GM18873 (cell line): ENCODE data around the gene GGACT.
"Not testable (repeated sequence)": the region's sequence is repeated elsewhere in the genome, so short reads cannot be mapped to it uniquely, and the experiment has no call there.

Experiments used
- ATAC-seq: cut with Tn5 transposase; IDR thresholded peaks from one replicate; pipeline ENCODE4 v1.9.1; 2021; ENCODE audit warnings: mild to moderate bottlenecking, moderate library complexity, moderate number of reproducible peaks; ENCODE audit not compliant: unreplicated experiment, low FRiP score

Gene GGACT

DNA sequence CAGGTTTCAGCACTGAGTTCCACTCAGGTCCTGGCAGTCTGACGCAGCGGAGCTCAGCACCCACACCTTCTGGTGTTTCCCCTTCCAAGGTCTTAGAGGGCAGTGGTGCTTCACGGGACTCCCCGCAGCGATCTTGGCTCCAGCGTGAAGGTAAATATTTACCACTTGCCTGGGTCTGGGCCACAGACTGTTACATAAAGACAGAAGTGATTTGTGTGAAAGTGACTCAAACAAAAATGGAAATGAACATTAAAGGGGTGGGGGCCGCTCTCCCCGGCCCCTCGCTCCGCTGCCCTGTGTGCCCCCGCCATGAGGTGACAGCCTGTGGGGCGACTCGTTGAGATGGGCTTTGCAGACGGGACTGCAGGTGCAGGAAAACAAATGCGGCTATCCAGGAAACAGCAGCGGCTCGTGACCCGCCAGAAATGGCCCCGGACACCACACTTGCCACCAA, 55.0 kb downstream of the GGACT start:
- ATAC-seq = no peak

- ATAC-seq = no peak
Observed at GRCh38 chr13:100532836-100533435, 55.7 kb downstream of the GGACT start.

DNA sequence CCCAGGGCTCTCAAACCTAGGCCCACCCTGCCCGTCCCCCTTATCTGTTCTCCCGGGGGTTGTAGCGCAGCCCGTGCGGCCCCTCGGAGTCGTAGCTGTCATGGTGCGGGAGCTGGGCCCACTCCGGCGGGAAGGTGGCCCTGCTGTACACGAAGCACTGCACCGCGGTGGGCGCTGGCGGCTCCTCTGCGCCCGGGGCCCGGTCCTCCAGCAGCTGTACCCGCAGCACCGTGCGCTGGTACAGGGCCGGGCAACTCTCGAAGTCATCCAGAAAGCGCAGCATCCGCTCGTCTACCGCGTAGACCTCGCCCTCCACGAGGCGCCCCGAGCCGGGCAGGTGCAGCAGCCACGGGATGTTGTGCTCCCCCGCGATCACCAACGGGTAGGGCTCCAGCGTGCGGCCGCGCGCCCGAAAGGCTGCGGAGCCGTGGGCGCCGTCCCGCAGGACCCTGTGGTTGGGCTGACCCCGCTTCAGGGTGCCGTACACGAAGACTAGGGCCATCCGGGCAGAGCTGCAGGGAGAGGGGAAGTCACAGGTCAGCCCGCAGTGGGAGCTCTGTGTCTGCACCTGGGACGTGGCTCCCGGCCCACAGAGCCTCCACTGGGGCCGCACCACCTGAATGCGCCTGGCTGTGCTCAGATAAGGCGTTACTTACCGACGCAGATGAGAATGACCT, 56.4 kb downstream of the GGACT start:
- no peak for ATAC-seq

DNA sequence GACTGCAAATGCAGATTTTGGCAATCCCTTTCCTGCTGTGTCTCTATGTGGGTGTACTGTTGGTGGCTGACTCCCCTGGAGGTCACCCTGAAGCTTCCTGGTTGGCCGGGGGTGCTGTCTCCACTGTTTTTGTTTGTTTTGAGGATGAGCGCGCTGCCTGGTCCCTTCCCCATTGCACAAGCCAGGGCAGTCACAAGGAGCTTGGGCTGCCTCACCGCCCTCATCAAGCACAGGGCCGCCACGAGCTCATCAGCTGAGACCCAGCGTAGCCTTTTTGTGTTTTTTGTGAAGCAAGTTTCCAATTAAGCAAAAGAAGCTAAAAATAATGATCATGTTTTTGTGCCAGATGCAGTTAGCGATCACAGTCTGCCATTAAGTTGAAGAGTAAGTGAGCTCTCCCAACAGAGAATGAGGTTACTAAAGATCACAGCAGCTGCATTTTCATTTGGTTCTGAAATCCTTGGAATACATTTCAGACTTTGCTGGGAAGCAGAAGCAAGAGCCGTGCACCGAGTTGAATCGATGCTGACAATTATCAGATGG, 57.8 kb downstream of the GGACT start:
- no peak for ATAC-seq

DNA sequence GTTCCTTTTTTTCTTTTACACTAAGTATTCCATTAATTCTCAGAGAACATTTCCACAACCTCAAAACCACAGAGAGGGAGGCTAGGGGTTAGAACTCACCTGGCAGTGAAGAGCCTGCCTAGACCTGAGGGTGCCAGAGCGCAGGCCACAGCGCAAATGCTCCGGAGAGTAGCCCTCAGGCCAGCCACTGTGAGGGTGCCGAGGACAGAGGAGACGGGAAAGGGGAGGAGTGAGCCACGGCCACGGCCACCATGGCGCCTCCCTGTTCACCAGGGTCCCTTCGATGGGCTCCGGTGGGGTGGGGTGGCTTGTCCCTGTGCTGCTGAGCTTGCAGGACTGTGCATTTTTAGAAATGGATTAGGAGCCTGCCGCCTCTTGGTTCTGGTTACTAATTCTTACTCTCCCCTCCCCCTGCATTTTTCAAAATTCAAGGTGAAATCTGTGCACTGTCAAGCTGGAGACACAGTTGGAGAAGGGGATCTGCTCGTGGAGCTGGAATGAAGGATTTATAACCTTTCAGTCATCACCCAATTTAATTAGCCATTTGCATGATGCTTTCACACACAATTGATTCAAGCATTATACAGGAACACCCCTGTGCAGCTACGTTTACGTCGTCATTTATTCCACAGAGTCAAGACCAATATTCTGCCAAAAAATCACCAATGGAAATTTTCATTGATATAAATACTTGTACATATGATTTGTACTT, 58.8 kb downstream of the GGACT start:
- ATAC-seq = no peak

DNA sequence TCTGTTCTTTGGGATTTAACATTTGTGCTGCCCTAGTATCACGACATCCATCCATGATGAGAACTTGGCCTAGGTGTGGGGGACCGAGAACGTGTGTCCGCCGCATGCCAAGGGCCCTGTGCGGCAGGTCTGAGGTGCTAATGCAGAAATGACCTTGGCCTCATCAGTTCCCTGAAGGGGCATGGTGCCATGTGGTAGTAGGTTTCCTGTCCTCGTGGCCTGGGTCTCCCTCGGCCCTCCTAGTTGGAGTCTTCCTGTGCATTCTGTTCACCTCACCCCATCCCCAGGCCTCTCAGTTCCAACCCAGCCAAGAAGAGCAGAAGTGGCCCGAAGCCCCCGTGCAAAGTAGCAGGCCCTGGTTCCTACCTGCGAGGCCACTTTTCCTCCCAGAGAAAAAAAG, 59.8 kb downstream of the GGACT start:
- no peak for ATAC-seq

DNA sequence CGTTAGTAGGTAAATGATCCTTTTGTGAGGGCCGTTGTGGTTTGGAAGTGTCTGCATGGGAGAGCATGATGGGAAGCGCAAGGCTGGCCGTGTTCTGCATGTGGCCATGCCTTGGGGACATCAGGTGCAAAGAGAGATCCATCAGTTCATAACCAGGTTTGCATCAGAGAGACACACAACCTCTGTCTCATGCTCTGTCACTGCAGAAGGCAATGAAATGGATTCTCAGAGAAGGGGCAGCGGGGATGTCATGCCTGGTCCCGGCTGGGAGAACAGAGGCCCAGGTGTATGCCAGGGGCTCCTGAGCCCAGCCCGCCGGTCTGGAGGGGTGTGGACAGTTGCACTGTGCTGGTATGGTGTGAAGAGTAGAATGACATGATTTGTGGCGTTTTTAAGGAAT, 60.2 kb downstream of the GGACT start:
- no peak for ATAC-seq

DNA sequence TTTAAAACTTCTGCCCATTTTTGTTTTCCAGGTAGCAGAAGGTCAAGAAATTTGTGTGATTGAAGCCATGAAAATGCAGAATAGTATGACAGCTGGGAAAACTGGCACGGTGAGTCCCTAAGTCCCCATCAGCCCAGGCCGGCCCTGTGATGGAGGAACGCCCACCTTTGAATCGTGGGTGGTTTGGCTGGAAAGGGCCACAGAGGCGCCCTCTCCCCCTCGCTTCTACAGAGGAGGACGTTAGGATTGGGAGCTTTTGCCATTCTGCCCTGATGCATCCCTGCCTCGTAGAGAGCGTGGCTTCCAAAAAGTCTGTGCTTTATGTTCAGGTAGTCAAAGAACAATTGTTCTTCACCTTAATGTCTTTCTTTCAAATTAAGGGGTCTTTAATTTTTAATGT, 60.9 kb downstream of the GGACT start:
- no peak for ATAC-seq

DNA sequence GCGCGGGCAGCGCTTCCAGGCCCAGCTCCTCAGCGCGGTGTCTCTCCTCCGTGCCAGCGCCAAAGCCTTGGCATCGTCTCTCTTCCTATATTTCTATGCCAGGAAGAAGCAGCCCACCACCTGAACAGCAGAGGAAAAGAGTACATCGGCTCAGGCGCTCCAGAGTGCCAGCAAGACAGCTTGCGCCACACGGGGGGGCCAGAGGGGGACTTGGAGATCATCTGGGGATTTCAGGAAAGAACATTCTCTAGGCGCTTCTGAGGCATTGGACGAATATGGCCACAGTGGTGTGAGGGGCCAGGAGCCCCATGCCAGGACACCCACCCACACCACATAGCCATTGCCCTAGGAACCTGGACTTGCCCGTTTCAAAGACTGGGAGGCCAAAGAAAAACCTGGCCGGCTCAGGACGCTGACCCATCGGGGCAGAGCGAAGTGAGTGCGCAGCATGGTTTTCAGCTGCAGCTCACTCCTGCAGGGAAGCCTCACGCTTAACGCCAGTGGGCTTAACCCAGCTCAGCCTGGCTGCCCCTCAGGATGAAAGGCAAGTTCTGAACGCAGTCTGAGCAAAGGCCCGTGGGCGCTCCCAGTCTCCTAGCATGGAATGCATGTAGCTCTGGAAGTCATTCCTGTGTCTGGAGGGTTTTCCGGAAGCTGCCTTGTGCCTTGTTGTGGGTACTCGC, 62.1 kb downstream of the GGACT start:
- ATAC-seq = no peak

DNA sequence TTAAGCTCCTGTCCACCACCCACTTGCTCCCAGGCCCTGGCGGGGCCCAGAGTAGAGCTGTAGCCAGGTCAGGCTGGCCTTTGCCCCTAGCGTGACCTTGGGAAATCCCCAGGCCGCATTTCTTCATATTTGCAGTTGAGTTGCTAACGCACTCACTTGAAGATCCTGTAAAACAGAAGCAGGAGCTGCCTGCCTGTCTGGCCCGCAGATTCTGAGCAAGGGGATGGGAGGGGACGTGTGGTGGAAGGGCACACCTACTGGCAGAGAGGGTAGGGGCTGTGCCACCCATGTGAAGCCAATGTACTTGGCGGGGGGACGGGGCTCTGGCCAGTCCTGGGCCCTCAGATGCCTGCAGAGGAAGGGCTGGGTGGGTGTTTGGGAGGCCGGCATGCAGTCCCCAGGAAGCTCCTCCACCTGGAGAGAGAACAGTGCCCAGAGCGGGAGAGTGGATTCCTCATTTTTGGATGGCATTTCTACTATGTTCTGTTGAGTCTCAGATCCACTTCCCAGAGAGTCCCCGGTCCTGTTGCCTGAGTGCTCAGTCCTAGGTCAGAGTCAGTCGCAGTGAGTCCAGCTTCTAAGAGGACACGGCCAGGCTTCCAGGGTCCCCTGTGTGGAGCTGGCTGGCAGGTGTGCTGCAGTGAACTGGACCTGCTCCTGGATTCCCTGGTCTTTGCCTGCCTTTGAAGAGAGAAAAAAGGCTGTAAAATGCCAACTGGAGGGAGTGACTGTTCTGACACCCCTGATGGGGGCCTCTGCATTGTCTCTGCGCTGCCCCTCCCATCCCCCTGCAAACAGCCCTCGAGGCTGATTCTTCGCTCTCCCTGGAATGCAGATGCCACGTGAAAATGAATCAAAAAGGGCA, 62.9 kb downstream of the GGACT start:
- no peak for ATAC-seq

DNA sequence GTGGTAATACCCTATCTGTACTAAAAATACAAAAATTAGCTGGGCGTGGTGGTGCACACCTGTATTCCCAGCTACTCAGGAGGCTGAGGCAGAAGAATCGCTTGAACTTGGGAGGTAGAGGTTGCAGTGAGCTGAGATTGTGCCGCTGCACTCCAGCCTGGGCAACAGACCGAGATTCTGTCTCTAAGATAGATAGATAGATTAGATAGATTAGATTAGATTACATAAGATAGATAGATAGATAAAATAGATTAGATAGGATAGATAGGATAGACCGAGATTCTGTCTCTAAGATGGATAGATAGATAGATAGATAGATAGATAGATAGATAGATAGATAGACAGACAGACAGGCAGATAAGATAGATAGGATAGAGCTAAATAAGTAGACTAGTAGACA, 63.9 kb downstream of the GGACT start:
- ATAC-seq = not testable (repeated sequence)

DNA sequence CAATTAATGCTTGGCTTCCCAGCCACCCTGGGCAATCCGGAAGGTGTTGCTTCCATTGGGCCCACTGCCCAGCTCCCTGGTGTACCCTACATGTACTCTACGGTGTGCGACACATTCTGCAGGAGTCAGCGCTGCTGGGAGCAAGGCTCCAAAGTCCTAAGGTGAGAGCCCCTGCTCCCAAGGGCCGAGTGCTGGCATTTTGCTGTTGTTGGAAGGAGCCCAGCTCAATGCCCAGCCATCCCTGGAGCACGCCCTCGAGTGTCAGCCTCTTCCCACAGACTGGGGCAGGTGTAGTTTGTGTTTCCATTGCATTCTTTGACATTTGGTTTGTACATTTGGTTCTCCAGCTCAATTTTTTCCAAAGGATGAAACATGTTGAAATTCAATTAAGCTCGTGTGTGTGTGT, 64.6 kb downstream of the GGACT start:
- ATAC-seq = no peak

DNA sequence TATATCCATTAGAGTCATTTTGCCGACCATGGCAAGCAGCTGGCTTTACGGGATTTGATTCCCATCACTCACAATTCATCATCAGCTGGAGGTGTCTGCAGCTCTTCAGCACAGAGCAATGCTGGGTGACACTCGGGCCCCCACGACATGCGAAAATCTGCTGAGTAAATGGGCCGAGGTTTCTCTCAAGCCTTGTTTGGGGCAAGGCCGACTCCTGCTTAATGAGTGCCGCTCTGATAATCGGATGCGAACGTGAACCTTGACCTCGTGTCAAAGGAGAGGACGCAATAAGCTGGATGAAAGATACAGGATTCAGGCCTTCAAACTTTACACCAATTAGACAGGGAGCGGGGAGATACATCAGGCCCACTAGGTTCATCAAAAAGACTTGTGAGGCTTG, 65.2 kb downstream of the GGACT start:
- no peak for ATAC-seq

DNA sequence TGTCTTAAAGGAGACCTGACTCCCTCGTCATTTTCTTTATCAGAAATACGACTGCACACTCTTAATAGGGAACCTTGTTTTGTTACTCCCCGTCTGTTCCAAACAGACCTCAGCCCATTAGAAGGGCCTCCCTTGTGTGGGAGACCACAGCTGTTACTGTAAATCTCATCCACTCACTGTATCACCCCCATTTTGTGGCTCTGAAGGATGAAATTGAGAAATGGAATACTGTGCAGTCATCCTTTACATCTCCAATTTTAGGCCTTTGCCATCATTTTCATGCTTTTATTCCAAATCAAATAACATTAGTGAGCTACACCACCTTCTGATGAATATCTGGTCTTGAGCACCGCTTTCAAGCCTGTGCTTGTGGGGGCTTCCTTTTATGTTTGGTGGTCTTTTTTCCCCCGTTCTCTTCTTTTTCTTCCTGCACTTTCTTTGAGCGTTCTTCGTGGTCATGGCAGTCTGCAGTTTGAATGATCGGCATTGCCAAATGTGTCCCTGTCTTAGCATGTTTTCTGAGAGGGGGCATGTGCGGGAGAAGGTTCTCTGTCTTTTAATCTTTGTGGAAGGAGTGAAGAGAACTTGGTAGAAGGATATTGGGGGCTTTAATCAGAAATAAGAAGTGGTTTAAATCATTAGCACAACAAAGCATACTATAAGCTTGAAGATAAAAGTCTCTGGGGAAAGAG, 65.8 kb downstream of the GGACT start:
- ATAC-seq = no peak

DNA sequence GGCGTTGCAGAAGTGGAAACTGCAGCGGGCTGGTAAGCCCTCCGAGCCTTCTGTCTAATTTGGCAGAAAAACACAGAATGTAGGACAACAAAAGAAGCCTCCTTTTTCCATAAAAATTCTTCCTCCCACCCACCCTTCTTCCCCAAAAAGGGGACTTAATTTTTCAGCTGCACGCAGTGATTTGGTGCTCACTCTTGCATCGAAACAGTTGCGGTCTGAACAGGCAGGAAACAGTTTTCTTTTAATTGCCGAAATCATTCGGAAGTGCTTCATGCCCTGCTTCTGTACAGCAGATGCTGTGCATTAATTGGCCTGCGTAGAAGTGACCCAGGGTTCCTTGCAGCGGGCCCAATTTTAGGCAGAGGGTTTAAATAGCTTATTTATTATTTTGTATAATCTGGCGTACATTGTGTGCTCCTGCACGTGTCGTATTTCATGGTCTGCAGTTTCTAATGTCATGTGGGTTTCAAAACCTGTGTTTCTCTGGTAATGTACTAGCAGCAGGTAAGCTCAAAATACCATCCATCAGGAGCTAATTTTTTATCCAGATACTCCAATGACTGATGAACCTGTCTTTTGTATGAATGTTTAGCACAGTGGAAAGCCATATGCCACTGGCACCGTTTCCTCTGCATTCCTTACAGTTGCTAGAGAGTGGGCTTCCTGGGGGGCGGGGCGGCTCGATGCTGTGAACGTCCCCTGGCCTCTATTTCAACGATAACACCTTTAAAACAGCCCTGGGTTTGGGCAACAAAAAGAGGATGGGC, 66.6 kb downstream of the GGACT start:
- ATAC-seq = no peak

DNA sequence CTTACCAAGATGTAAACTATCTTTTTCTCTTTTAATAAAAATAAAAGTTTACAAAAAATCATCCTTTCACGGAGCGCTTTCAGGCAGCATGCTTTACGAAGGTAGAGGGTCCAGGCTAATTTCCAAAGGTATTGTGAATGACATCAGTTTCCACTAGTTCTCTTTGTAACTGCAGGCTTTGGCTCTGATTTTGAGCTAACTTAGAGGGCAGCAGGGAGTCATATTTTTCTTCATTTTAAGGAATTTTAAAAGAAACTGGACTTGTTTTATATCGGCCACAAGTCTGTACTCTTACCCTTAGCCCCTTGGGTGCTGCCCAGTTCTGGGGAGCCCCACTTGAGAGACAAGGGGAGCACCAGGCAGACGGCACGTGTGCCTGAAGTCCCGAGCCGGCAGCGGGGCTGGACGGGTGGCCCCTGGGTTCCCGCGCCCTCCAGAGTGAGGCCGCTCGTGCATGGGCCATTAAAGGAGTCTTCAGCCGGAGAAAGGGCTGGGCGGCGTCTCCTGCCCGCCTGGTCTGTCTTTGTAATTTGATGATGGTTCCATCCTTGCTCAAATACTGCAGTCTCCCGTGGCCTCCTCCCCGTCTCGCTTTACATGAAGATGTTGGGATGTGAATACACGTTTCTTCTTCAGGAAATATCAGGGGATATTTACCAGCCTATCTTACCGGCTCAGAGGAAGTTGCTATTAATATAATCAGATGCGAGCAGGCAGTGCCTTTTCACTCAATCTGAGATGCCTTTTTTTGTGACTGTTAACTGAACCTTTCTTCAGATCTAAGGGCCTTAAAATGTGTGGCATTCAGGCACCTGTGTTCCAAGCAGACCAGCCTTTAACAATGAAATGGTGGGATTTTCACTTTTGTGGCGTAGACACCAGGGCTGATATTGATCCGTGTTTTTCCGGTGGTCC, 67.4 kb downstream of the GGACT start:
- no peak for ATAC-seq

GRCh38 chr13:100519626-100520025, 69.0 kb downstream of the GGACT start:
- ATAC-seq = no peak
